Thymus (tissue), 2 donors: Measurements from ENCODE around the gene APOC3. TPM values are rescaled to one million over a fixed set of nuclear protein-coding genes. Genes with fewer than 3 reads are reported as not detected.

Experiments used
- polyA plus RNA-seq: library from polyadenylated mRNA; stranded (reverse); fragments of 200-250 nt; gene quantifications from one replicate; pipeline ENCODE4 v1.2.3, GENCODE V29; 2013
- total RNA-seq: library from RNA; stranded (reverse); fragments of 120-200 nt; gene quantifications from one replicate; pipeline ENCODE4 v1.2.4, GENCODE V29; 2013
- donor health status: healthy.

APOC3 gene
- total and polyA plus RNA-seq, 2 donors: 1.1 to 9.8 TPM

Other genes starting within 250 kb of the APOC3 start
- gene BUD13, start 56.9 kb upstream of the APOC3 start, total RNA-seq: 36.9 TPM
- gene BUD13, start 56.9 kb upstream of the APOC3 start, polyA plus RNA-seq: 18.1 TPM
- 37.2 TPM for gene ZPR1, start 41.9 kb upstream of the APOC3 start, total RNA-seq
- gene ZPR1, start 41.9 kb upstream of the APOC3 start, polyA plus RNA-seq: 21.3 TPM
- 0.05 TPM for gene APOA5, start 38.0 kb upstream of the APOC3 start, total RNA-seq
- 0.07 TPM for gene APOA5, start 38.0 kb upstream of the APOC3 start, polyA plus RNA-seq
- gene APOA4, start 6.6 kb upstream of the APOC3 start, total RNA-seq: 1.7 TPM
- 3.2 TPM for gene APOA4, start 6.6 kb upstream of the APOC3 start, polyA plus RNA-seq
- gene APOA1, start 7.7 kb downstream of the APOC3 start, total RNA-seq: 2.3 TPM
- 12.3 TPM for gene APOA1, start 7.7 kb downstream of the APOC3 start, polyA plus RNA-seq